SU-DHL-6 (cell line): ENCODE data around the gene SRRM2.

ENCODE experiments used
- H2AFZ ChIP-seq: fragments of 200-600 bp; sonication (generic); 2 replicates; pipeline ENCODE4 v1.6.1; 2014; ENCODE audit warnings: low read depth, mild to moderate bottlenecking, moderate library complexity, mixed read lengths, antibody characterized with exemption, low read length; ENCODE audit not compliant: severe bottlenecking
- H3F3A ChIP-seq: fragments of 200-600 bp; shearing (Covaris generic); 2 replicates; pipeline ENCODE4 v1.6.0; 2016; ENCODE audit warnings: antibody characterized with exemption, mild to moderate bottlenecking; ENCODE audit not compliant: insufficient read depth
- H3K27ac ChIP-seq: fragments of 200-600 bp; sonication (generic); 2 replicates; pipeline ENCODE4 v1.5.1; 2016; ENCODE audit warnings: low read depth, mild to moderate bottlenecking, low read length, moderate library complexity, mixed read lengths
- H3K27me3 ChIP-seq: fragments of 200-600 bp; sonication (generic), shearing (Covaris generic); 2 replicates; pipeline ENCODE4 v1.6.0; 2014; ENCODE audit warnings: mild to moderate bottlenecking, low read length
- H3K36me3 ChIP-seq: fragments of 200-600 bp; sonication (generic); 2 replicates; pipeline ENCODE4 v1.6.1; 2014; ENCODE audit warnings: mild to moderate bottlenecking, low read length, mixed read lengths
- H3K4me2 ChIP-seq: fragments of 300-600, 200-600 bp; shearing (Covaris generic), sonication (generic); 2 replicates; pipeline ENCODE4 v1.6.0; 2014; ENCODE audit warnings: low read length, low read depth, mild to moderate bottlenecking; ENCODE audit not compliant: poor library complexity, severe bottlenecking
- H3K4me3 ChIP-seq: fragments of 200-600 bp; sonication (generic); 2 replicates; pipeline ENCODE4 v1.5.1; 2014; ENCODE audit warnings: antibody characterized with exemption, low read length, mild to moderate bottlenecking, mixed read lengths; ENCODE audit not compliant: insufficient read depth, poor library complexity, severe bottlenecking
- H3K79me2 ChIP-seq: fragments of 200-600 bp; sonication (generic); 2 replicates; pipeline ENCODE4 v1.6.1; 2014; ENCODE audit warnings: mild to moderate bottlenecking, low read length, moderate library complexity; ENCODE audit not compliant: insufficient read depth
- H3K9ac ChIP-seq: fragments of 200-600 bp; sonication (generic); 2 replicates; pipeline ENCODE4 v1.7.0; 2014; ENCODE audit warnings: mild to moderate bottlenecking, low read length
- H3K9me2 ChIP-seq: fragments of 200-600 bp; sonication (generic); replicated peaks from 2 replicates; pipeline ENCODE4 v1.6.1; 2014; ENCODE audit warnings: low read length; ENCODE audit not compliant: insufficient read depth
- H3K9me3 ChIP-seq: fragments of 200-600 bp; sonication (generic); 2 replicates; pipeline ENCODE4 v1.6.1; 2014; ENCODE audit warnings: low read length, mixed read lengths; ENCODE audit not compliant: insufficient read depth
- H4K20me1 ChIP-seq: fragments of 200-600 bp; sonication (generic); 2 replicates; pipeline ENCODE4 v1.6.1; 2014; ENCODE audit warnings: low read depth, mild to moderate bottlenecking, antibody characterized with exemption, low read length, moderate library complexity, mixed read lengths
- CTCF ChIP-seq: fragments of 200-600 bp; sonication (generic); IDR thresholded peaks from one replicate; pipeline ENCODE4 v1.5.1; 2017; ENCODE audit warnings: antibody characterized with exemption, mild to moderate bottlenecking, low read length, moderate library complexity; ENCODE audit not compliant: insufficient read depth, poor library complexity, severe bottlenecking
- EZH2phosphoT487 ChIP-seq: fragments of 200-600 bp; sonication (generic), shearing (Covaris generic); conservative IDR thresholded peaks from 2 replicates; pipeline ENCODE4 v1.6.1; 2018; ENCODE audit warnings: mild to moderate bottlenecking, antibody characterized with exemption, low read length, moderate library complexity, mixed read lengths

The SRRM2 gene

GRCh38 chr16:2749476-2749875 is 3.0 kb upstream of the SRRM2 start:
- Histone ChIP-seq H3K27ac (no peak overlapping the region), H4K20me1 (peaks cover 8% of the 10 kb centered on the region), H3K9ac (no peak overlapping the region), H2AFZ (no peak overlapping the region), H3K4me3 (no peak overlapping the region), H3K79me2 (peaks cover 19% of the 10 kb centered on the region), H3F3A (no peaks in the 10 kb centered on the region), H3K36me3 (peaks cover 9% of the 10 kb centered on the region; the same call in 1 of the 2 replicates), H3K9me3 (no peaks in the 10 kb centered on the region), H3K4me2 (no peak overlapping the region), H3K9me2 (no peaks in the 10 kb centered on the region), H3K27me3 (no peaks in the 10 kb centered on the region)
- TF ChIP-seq EZH2phosphoT487 = no peak

GRCh38 chr16:2749936-2750335 is 2.5 kb upstream of the SRRM2 start:
- no peak overlapping the region for H2AFZ ChIP-seq
- H4K20me1 ChIP-seq = peaks cover 13% of the 10 kb centered on the region
- H3K9me3 ChIP-seq = no peaks in the 10 kb centered on the region
- H3K27ac ChIP-seq = no peak overlapping the region
- H3K9me2 ChIP-seq = no peaks in the 10 kb centered on the region
- TF ChIP-seq EZH2phosphoT487 = no peak
- no peak for TF ChIP-seq CTCF
- no peak overlapping the region for H3K4me2 ChIP-seq
- no peak overlapping the region for H3K4me3 ChIP-seq
- no peak overlapping the region for H3K9ac ChIP-seq
- no peaks in the 10 kb centered on the region for H3K27me3 ChIP-seq
- peaks cover 14% of the 10 kb centered on the region; the same call in 1 of the 2 replicates for H3K36me3 ChIP-seq
- no peaks in the 10 kb centered on the region for H3F3A ChIP-seq
- peaks cover 24% of the 10 kb centered on the region for H3K79me2 ChIP-seq

DNA sequence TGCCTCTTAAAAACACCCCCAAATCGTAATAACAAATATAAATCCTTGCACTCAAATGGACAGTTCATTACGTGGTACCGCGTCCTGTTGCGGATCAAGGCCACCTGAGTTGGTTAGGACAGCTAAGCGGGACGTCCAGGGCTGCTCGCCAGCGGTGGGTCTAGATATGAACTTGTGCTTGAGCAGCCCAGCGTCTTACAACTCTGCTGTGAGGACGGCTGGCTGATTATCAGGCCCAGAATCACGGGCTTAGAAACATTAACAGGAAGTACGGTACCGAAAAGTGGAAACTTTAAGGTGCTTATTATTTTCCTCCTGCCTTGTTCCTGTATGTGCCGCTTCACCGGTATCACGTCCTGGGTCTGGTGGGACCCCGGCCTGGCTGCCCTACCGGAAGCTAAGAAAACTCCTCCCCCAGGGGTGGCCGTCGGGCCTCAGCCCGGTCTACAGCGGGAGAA is 832 bp upstream of the SRRM2 start:
- Histone ChIP-seq H3K27ac (peak overlapping the region; percentile 98), H3K9me3 (no peaks in the 10 kb centered on the region), H2AFZ (peak overlapping the region; percentile 52), H3K36me3 (peaks cover 18% of the 10 kb centered on the region; the same call in 1 of the 2 replicates), H3K27me3 (no peaks in the 10 kb centered on the region), H3K79me2 (peaks cover 40% of the 10 kb centered on the region), H3K4me3 (peak overlapping the region; percentile 83), H3K9ac (peak overlapping the region; percentile 92), H4K20me1 (peaks cover 29% of the 10 kb centered on the region), H3K9me2 (no peaks in the 10 kb centered on the region), H3F3A (no peaks in the 10 kb centered on the region), H3K4me2 (peak overlapping the region; percentile 94)
- TF ChIP-seq CTCF = no peak
- TF ChIP-seq EZH2phosphoT487 = no peak

GRCh38 chr16:2752850-2753732 is 653 bp downstream of the SRRM2 start:
- no peaks in the 10 kb centered on the region for H3K9me2 ChIP-seq
- no peaks in the 10 kb centered on the region for H3K27me3 ChIP-seq
- H3K9ac ChIP-seq = peak overlapping the region; percentile 92
- H4K20me1 ChIP-seq = peaks cover 39% of the 10 kb centered on the region
- H3K27ac ChIP-seq = peak overlapping the region; percentile 98
- no peaks in the 10 kb centered on the region for H3K9me3 ChIP-seq
- peak overlapping the region; percentile 83 for H3K4me3 ChIP-seq
- peak overlapping the region; percentile 94 for H3K4me2 ChIP-seq
- H2AFZ ChIP-seq = no peak overlapping the region
- no peak for TF ChIP-seq EZH2phosphoT487
- TF ChIP-seq CTCF = no peak
- H3K36me3 ChIP-seq = peaks cover 32% of the 10 kb centered on the region
- H3F3A ChIP-seq = no peaks in the 10 kb centered on the region
- H3K79me2 ChIP-seq = peaks cover 55% of the 10 kb centered on the region
